Head of caudate nucleus (tissue), 42 donors: Measurements from ENCODE around the gene CAMK1G.
A peak's percentile ranks its signal among the peaks of the same experiment; 100 is the strongest.

Experiments
- DNase-seq, 42 donors: peaks; one replicate each; pipeline versions ENCODE4 v3.0.0 to v3.0.0-alpha.2; 2020 to 2021; ENCODE audit warnings: mixed read lengths in 7 of 42
- intact Hi-C: fragments of 100-400 bp; cut with DNase I; formaldehyde crosslinking; loops from one replicate; pipeline ENCODE4 v1.15.0; 2022

The CAMK1G gene

DNA sequence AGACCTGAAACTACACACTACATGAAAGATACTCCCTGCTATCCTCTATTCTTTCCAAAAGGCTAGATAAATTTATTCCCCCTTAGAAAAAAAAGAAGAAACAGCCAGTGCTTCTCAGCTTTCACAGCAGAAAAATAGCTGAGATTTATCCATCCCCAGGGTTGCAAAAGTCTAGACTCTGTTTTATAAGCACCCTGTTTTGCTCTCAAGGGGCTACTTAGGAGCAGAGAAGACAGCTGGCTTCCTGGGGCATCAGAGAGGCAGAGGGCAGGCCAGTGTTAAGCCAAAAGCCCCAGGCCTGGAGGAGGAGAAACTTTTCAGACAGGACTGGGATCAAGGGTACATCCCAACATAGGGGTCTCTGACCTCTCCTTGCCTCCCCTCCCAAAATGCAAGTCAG lies 64.8 kb downstream of the CAMK1G start:
- no peak for DNase-seq
- intact Hi-C loops = no loop called here

GRCh38 chr1:209648931-209649776 lies 65.6 kb downstream of the CAMK1G start:
- no peak for DNase-seq
- intact Hi-C loops = no loop called here

DNA sequence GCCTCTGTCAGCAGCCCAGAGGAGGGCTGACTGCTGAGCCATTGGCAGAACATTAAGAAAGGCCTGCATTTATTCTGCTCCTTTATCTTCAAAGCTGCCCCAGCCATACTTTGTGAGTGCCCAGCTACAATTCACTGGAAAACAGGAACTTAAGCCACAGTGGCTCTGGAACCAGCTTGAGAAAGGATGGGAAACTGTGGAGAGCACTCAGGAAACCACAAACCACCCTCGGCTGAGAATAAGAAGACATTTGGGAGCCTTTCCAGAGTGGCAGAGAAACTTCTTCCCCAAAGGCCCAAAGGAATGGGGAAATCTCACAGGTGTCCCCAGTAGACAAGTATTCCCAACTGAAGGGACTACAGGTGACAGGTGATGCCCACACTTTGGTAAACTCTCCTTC lies 66.9 kb downstream of the CAMK1G start:
- intact Hi-C loops = no loop called here
- no peak for DNase-seq

DNA sequence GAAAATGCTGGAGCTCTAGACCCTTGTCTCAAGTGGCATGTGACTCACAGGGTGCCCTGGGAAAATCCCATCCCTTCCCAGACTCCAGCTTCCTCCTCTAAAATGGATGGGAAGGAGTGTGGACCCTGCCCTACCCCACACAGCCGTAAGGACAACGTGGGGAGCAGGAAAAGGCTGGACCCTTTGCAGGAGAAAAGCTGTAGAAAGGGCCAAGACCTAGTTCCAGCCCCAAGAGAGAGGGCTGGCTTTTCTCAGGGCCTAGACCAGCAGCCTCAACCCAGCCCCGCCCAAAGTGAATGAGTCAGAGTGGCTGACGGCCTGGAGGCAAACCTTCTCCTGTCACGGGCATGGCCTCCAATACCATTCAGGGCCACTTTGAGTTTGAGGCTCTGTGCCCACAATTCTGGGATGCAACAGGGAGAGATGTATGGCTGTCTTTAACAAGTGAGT lies 67.6 kb downstream of the CAMK1G start:
- intact Hi-C loops = no loop called here
- peak in 2 of 42 donors; percentile 30 to 36 for DNase-seq

DNA sequence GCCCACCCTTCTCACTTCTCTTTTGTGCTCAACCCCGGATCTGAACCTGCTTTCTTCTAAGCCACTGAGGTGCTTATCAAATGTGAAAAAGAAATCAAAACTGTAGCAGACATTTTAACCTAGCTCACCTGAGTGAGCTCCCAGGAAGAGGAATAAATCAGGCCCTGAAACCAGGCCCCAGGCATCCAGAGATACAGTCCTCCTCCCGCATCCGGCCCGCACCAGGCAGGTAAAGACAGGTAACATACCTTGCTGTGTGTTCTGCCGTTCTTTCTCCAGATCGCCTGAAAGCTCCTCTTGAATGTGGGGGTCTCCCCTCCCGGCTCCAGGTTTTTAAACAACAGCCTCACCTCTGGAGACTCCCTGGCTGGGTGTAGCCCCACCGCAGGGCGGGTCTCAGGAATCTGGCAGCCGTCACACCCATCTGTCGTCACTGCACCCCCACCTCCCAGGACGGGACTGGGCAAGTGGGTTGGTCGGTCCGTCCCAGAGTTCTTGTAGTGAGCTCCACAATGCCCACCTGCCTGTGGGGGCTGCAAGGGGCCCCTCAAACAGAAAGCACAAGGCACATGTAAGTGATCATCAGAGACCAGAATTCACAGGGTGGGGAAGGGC lies 68.7 kb downstream of the CAMK1G start, which contains the start of gene LAMB3:
Gene LAMB3, minus strand, starts transcription at position 305 of the 615 bp plus-strand sequence. CDS start 1,481 bp downstream, outside the sequence.
- intact Hi-C loops = no loop called here
- DNase-seq = no peak

- intact Hi-C loops = no loop called here
- DNase-seq = peak; percentile 63 to 96 (median 90)
Measured at GRCh38 chr1:209652873-209653401, 69.4 kb downstream of the CAMK1G start.

GRCh38 chr1:209653915-209654351 lies 70.4 kb downstream of the CAMK1G start:
- no peak for DNase-seq
- intact Hi-C loops = no loop called here

DNA sequence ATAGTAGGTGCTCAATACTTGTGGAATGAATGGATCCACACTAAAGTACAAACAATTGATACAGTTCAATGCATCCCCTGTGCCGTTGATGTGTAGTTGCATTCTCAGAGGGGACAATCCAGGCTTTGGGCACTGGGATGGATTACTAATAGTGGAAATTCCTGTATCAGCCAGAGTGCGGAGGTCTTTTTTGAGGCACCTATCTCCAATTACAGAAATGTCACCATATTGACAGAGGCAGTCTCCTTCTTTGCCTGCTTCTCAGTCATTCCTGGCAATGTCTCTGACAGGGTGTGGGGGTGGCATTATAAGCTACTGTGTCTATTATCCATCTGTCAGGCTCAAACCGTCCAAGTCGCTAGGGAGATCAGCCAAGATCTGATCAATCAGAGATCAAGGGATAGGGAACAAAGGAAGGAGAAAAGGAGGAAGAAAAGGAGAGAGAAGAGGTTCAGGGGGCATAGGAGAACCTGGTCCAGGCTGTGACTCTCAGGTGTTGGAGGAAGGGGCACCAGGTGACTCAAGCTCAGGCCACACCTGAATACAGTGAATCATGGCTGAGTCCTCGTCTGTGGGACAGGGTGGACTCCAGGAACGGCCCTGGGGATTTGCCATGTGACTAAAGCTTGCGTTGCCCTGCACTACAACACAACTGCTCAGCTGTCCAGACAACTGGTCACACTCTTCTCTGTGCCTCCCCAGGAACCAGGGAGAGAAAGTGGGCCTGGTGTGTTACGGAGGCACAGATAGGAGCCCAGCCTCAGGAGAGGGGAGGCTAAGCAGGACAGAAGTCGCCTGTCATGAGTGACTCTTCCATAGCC lies 72.1 kb downstream of the CAMK1G start:
- DNase-seq = no peak
- intact Hi-C loops = no loop called here

DNA sequence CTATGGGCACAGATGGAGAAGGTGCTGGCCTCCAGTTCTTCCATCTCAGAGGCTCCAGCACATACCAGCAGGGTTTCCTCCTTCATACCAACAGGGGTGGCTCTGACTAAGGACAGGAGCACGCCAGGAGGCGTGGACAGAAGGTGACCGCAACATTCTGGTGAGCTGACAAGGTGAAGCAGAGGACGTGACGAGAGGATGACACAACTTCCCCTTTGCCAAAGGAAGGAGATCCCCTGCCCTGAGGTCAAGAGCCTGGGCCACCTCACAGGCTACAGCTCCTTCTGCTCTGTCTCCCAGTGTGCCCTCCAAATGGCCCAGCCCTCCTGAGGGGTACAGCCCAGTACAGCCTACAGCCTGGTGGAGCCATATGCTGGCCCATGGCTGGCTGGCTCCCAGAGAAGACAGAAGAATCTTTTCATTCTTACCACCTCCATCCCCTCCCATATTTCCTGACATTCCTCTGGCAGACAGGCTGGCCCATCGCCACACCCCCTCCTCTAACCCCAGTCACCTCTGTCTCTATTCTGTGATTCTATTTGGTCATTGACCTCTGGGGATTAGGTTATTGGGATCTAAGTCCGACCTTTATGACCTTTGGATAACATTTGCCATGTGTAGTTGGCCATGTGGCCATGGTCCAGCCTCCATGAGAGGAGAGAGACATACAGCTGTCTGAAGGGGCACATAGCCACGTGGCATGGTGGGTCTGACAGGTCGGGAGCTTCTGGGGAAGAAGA lies 73.8 kb downstream of the CAMK1G start:
- no peak for DNase-seq
- intact Hi-C loops = no loop called here

DNA sequence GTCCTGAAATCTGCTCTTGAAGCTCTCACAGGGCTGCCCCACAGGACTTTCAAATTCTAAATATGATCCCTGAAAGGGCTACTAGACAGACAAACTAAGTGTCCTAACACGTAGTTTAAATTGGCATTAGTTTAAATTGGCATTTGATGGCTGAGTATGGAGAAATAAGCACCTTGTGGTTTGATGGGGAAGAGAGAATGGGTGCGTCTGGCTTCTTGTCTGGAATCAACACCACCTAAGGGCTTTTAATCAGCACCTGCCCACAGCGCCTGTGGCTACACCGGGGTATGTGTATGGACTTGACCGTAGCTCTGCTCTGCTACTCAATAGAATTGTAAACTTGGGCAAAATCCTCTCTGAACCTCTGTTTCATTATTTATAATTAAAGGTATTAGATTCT lies 74.4 kb downstream of the CAMK1G start:
- DNase-seq = no peak
- intact Hi-C loops = no loop called here

DNA sequence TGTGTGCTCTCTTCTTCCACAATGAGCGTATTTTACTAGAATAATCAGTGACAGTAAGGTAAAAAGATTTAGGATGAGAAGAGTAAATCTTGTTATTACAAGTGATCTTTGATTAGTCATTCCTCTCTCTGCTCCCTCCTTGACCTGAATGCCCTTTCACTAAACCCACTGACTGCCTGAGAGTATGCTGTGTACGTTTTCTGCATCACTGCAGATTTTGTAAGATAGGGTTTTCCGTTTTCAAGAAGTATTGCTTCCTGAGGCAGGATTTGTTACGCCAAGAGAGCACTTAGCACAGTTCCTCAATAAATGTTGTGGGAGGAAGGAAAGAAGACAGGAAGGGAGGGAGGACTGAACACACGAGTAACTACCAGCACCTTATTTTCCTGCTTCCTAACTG lies 76.4 kb downstream of the CAMK1G start:
- DNase-seq = no peak
- intact Hi-C loops = no loop called here

GRCh38 chr1:209661071-209661470 lies 77.6 kb downstream of the CAMK1G start:
- DNase-seq = no peak
- intact Hi-C loops = no loop called here

DNA sequence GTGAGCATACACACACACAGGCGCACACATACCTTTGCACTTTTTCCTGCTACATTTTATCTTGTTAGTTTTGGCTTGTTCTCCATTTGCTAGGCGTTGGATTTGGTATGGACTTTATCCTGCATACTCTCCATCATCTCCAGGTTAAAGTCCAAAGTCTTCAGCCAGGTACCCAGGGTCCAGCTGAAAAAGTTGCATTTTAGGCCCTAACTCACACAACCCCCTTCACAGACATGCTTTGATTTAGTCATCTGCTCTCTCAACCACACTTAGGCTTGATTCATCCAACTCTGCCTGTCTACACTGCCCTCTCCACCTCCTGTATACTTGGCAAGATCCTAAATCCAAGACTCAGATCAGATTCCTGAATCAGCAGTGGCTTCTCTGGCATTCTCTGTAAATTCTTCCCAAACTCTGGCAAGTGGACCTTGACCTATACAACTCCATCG lies 79.4 kb downstream of the CAMK1G start:
- intact Hi-C loops = no loop called here
- DNase-seq = no peak
